ENCODE results near the gene INSYN2A.

DNA sequence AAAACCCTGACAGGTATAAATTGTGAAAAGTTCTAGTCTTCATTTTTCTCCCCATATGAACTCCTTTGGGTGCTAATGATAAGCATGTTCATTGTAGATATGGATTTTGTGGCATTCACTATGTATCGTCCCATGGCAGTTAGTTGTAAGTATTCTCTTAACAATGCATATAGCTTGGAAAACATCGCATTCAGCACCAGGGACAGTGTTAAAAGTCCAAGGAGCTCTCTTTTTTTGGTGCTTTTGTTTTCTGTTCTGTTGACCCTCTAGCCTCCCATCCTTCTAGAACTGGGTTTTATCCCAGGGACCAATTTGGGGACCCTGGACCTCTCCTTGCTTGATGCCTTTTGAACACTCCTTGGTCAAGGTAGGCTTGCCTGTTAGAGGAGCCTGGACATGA lies 37.7 kb downstream of the INSYN2A start:
- TF ChIP-seq, protein P1, sequence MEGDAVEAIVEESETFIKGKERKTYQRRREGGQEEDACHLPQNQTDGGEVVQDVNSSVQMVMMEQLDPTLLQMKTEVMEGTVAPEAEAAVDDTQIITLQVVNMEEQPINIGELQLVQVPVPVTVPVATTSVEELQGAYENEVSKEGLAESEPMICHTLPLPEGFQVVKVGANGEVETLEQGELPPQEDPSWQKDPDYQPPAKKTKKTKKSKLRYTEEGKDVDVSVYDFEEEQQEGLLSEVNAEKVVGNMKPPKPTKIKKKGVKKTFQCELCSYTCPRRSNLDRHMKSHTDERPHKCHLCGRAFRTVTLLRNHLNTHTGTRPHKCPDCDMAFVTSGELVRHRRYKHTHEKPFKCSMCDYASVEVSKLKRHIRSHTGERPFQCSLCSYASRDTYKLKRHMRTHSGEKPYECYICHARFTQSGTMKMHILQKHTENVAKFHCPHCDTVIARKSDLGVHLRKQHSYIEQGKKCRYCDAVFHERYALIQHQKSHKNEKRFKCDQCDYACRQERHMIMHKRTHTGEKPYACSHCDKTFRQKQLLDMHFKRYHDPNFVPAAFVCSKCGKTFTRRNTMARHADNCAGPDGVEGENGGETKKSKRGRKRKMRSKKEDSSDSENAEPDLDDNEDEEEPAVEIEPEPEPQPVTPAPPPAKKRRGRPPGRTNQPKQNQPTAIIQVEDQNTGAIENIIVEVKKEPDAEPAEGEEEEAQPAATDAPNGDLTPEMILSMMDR (IDR thresholded peaks at IDR 0.05 in 8 of 11, conservative IDR thresholded peaks at IDR 0.05 in 3 of 11): no peak
- no peak for TF ChIP-seq POLR2AphosphoS5 (IDR thresholded peaks at IDR 0.05)
